Effector CD8-positive, alpha-beta T cell (primary cell): Measurements from ENCODE around the gene PCDH9.

Source experiments
- DNase-seq: peaks from one replicate; lab custom pipeline; 2025; lab: John Stamatoyannopoulos, UW
- total RNA-seq, 4 experiments: gene quantifications; one replicate each; lab custom pipeline; 2026; lab: John Stamatoyannopoulos, UW

Gene PCDH9, protein sequence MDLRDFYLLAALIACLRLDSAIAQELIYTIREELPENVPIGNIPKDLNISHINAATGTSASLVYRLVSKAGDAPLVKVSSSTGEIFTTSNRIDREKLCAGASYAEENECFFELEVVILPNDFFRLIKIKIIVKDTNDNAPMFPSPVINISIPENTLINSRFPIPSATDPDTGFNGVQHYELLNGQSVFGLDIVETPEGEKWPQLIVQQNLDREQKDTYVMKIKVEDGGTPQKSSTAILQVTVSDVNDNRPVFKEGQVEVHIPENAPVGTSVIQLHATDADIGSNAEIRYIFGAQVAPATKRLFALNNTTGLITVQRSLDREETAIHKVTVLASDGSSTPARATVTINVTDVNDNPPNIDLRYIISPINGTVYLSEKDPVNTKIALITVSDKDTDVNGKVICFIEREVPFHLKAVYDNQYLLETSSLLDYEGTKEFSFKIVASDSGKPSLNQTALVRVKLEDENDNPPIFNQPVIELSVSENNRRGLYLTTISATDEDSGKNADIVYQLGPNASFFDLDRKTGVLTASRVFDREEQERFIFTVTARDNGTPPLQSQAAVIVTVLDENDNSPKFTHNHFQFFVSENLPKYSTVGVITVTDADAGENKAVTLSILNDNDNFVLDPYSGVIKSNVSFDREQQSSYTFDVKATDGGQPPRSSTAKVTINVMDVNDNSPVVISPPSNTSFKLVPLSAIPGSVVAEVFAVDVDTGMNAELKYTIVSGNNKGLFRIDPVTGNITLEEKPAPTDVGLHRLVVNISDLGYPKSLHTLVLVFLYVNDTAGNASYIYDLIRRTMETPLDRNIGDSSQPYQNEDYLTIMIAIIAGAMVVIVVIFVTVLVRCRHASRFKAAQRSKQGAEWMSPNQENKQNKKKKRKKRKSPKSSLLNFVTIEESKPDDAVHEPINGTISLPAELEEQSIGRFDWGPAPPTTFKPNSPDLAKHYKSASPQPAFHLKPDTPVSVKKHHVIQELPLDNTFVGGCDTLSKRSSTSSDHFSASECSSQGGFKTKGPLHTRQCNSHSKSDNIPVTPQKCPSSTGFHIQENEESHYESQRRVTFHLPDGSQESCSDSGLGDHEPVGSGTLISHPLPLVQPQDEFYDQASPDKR (N-terminal part only)
- 0.10 to 3.1 (median 1.1) reads per million in 4 experiments for total RNA-seq

DNA sequence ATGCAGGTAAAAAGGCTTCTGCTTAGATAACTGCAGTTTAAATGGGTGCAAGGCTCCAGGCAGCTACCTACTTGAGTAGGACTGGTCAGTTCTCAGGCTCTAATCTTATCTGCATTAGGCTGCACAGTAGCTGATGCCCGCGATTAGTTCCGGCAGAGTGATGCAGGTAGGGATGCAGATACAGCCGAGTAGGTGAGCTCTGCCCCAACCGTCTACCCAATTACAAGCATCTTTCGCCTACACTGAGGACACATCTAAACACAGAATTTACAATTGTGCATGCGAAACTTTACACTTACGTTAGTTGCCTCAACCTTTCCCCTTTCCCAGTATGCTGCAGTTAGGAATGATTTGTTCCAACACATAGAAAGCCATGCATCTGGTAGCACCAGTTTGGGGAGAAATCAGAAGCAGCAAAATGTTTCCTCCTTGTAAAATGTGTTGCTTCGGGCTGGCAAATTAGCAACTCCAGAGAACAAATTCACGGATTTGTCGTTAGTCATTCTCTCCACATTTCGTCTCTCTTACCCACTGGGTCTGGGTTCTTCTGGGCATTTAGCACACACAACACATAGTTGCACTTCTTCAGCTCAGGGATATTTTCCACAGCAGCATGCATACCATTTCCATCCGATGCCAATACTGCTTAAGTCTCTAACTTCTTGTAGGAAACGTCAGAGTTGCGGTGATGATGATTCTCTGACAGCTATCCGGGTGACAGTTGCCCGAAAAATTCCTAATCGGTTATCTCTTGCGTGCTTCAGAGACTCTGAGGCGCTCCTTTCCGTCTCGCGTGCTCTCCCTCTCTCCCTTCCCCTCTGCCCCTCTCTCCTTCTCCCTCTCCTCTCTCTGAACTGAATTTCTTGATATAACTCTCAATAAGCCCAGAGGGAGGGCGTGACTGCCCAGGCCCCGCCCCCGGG lies at the start of gene PCDH9:
TSS of gene PCDH9 (minus strand) at position 856 of the 923 bp plus-strand sequence. CDS start 1,896 bp downstream, outside the sequence.
- no peak for DNase-seq

DNA sequence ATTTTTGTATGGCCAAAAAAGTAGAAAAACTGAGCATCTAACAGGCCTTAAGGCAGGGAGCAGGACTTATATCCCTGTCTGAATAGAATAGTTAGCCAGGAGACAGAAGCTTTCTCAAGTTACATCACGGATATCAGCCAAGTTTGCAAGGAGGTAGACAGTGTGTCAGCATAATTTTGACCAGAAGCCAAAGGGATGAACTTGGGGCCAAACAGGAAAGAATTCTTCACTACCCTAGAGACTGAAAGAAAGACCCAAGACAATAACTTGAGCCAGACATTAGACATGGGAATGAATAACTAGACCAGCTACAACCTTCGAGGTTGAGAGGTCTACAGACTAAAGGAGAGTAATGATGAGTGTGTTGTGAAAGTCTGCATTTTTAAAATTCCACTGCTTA lies 48.1 kb upstream of the PCDH9 start:
- DNase-seq = no peak

DNA sequence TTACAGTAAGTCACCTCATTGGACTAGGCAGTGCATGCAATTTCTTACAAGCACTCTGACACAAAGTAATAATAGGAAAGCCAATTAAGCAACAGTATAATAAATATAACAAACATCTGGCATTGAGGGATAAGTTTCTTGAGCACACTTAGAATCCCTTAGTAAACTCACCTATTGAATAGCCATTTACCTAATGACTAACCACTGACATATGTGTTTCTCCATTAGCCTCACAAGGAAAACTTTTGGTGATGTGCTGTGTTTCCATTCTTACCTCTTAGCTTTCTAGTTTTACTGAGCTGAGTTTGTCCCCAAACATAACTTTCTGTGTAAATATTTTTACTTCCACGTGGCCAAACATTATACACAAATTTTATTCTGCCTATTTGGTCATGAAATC lies 47.4 kb upstream of the PCDH9 start:
- no peak for DNase-seq

DNA sequence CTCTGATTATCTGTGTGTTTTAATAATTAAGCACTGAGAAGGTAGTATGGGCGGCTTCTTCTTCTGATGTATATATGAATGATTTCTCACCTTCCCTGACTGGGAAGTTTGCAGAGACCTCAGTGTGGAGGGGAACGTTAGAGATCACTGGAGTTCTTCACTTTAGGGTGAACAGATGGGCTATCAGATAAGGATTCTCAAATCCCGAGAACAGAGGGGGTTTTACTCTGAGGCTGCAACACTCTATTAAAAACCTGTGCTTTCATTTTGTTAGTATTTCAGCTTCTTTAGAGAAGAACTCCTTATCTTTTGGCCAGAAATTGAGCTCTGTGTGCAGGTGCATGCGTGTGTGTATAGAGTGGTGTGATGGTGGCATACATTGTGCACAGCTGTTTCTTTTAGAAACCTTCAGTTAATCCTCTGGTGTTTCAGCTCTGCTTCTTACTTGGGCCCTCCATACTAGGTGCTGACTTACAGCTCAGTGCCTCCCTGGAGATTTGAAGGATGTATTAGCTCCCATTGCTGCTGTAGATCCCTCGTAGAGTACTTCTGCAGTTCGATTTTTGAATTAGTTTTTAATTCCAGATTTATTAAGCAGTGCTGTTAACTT lies 45.3 kb upstream of the PCDH9 start:
- DNase-seq = no peak

DNA sequence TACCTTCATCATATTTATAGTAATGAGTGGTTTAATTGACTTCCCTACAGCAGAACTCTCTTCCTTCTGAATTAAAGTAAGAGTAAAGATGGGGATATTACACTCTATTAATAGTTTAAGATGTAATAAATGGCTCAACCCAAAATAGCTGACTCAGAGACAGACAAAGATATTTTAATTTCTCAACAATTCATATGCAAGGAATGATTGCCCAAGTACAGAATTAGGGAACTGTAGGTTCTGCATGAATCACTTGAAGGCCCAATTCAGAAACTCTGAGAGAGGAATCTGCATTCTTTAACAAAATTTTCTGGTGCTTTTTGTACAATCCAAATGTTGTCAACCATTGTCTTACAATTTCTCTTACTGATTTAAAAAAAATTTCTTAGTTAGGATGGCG lies 42.9 kb upstream of the PCDH9 start:
- no peak for DNase-seq

DNA sequence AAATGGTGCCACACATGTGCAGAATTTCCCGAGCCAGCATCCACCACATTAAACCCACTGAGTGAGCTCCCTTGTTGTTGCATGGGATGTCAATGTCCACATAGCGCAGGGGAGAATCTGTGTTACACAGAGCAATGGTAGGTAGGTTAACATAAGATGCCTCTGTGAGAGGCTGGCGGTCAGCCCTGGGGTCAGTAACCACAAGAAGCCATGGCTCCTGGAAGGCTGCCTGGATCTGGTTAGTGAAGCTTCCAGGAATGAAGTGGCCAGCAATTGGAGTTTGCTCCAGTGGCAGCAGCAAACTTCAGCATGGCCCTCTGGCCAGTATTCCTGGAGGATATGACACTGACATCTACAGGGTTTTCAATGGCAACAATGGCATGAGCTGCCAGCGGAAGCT lies 37.0 kb upstream of the PCDH9 start:
- DNase-seq = no peak

DNA sequence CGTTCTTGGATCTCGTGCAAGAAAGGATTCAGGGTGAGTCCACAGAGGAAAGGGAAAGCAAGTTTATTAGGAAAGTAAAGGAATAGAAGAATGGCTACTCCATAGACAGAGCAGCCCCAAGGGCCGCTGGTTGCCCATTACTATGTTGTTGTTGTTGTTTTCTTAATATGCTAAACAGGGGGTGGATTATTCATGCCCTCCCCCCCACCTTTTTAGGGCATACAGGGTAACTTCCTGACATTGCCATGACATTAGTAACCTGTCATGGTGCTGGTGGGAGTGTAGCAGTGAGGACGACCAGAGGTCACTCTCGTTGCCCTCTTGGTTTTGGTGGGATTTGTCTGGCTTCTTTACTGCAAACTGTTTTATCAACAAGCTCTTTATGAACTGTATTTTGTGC lies 29.1 kb upstream of the PCDH9 start:
- no peak for DNase-seq

DNA sequence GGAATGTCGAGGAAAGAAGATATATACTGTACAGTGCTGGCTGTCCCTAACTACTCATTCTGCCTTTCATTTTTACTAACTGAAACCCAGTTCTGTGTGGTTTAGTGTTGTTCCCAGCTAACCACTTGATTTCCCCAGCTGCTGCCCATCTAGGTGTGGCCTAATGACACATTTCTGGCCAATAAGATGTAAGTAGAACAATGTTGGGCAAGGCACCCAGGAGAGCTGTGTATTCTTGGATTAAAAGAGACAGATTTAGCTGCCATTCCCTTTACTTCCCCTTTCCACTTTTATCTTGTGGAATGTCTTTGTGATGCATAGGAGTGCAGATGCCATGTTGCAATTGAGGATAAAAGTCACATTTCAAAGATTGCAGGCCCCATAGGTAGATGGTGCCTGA lies 28.3 kb upstream of the PCDH9 start:
- no peak for DNase-seq

DNA sequence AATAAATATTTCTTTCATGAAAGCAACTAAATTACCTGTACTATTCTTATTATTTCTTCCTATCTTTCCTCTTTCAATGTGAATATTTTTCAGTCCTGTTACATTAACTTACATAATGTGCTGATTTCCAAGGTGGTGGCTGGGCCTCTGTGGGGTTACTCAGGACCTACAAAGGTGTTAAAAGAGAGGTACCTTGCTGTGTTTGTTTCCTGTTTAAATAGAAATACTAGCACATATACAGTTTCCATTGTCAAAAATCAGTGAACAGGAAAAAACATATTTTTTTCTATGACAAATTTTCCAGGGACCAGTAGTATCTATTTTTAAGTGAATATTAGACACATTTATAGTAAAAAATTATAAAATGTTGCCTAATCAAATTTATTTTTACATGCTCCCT lies 8.7 kb upstream of the PCDH9 start:
- no peak for DNase-seq

DNA sequence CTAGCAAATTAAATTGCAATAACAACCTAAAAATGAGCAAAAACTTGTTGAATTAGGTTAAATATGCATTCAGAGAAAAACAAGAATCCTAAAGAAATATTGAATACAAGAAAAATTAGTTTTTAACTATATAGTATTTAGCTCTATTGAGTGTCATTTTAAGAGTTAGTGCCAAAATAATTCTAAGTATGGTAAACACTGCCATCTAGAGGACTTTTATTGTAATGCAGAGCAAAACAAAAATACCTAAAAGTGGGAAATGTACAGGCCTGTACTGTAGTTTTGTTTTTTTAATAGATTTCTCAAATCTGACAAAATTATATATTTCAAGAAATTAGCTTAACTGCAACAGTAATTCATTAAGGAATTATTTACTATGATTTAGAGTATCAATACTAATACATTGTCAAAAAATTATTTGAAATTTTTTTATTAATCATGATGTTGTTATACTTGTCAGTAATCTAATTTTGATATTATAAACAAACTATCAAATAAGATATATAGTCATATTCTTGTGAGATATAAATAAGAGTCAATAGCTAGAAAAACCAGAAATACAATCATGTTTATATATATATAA lies 8.2 kb upstream of the PCDH9 start:
- DNase-seq = no peak

DNA sequence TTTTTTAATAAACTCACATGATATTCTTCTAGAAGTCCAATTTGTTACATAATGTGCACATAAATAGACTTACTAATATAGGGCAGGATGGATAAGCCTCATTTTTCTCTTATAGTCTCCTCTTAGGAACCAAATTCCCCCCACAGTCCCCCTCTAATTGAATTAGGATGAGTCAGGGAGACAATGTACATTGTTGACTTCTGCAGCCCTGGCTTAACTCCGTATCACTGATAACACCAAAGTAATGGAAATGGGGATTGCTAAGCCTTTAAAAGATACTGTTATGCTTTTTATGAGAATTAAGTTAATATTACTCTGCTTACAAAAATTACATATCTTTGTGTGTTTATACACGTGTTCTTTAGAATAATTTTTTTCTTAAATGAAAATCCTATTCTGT lies 5.1 kb upstream of the PCDH9 start:
- no peak for DNase-seq

DNA sequence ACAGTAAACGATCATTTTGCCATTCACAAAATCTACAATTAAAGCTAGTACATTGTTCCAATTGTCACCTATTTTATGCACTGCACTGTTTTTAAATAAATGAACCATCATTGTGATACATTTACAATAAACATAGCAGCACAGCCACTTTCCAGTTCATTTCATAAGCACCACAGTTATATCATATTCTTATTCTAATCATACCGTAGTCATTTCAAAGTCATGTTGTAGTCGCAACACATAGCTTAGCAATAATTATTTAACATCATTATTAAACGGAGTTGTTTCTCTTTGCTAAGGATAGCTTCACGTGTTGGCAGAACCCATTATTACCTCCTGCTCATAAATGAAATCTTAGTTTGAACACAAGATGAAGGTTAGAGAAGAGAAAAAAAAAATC lies 2.2 kb upstream of the PCDH9 start:
- no peak for DNase-seq

DNA sequence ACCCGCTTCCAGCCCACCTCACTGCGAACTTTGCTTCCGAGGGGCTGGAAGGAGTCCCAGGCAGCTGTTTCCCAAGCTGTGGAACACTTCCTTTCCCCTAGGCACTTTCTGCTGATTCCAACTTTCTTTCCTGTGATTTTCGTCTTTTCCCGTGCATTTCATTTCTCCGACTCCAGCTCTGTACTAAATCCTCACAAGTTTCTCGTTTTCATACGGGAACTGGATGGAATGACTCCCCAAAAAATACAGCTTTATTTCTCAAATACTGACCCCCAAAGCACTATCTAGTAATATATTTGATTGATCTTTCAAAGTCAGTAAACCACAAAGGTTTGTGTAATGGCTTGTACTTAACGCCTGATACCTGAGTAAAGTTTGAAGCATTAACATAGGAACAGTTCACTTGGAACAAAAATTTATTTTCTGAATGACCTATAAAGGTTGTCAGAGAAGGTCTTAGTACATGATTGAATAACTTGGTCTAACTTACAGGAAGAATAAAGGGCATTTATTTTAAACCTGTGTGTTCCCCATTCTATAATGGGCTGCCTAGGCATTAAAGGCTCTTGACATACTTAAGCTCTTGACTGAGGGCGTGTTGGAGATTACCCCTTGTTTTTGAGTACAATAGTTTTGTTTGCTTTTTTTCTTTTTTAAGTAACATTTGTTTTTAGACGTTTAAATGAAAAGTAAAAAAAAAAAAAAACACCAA lies 1.3 kb upstream of the PCDH9 start:
- DNase-seq = no peak

DNA sequence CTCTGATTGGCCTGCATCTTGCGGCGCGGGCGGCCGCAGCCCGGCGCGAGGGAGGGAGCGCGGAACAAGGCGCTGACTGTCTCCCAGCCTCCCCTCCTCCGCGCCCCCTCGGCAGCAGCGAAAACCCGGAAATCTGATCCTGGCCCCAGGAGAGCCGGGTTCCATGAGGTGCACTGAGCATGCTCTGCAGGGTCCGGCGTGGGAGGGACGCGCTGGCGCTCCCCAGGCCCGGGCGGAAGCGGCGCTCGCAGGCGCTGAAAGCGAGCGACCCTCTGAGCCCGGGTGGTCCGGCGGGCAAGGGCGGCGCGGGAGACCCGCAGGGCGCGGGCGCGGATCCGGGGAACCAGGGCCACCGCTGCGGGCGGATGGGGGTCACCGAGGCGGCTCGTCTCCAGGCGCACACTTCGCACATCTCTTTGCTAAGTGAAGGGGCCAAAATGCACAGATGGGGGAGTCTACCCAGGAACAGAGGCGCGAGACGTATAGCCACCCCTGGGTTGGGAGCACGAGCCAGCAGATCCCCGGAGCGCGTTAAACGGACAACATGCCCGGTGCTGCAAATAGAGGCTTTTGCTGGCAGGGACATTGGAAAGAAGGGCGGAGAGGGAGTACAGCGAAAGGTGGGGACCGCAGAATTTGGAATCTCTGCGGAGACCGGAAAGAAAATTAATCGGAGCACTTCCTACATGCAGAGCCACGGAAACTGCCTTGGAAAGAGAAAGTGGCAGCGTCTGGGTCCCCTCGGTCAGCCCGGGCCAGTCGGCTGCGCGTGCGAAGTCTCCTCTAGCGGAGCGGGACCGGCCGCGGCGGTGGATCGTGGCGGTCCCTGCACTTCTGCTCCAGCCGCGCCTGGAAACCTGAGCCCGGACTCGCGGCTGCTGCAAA lies 510 bp upstream of the PCDH9 start:
- peak; percentile 81 for DNase-seq

DNA sequence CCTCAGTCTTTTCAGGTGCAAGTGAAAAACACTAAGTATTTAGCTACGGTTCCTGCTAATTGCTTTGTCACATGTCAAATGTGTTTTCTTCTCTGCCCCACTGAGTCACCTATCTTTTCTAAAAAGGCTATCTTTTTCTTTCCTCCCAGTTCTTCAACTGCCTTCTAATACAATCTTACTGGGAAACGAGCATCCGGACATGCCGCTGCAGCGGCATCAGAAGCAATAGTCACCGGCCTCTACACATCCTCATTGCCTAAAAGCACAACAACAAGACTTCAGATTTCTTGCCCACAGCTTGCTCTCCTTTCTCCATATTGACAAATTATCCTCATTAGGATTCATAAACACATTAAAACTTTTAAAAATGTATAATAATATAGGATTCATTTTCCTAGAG lies 1.2 kb downstream of the PCDH9 start:
- DNase-seq = no peak

DNA sequence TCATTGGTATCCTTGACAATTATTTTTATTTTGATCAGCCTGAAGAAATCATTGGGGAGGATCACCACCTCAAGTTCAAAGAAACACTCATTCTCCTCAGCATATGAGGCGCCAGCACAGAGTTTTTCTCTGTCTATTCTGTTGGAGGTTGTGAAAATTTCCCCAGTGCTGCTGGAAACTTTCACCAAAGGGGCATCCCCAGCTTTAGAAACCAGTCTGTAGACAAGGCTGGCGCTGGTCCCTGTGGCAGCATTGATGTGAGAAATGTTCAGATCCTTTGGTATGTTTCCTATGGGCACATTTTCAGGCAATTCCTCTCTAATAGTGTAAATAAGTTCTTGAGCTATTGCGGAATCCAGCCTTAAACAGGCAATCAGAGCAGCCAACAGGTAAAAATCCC lies 2.1 kb downstream of the PCDH9 start:
- no peak for DNase-seq

DNA sequence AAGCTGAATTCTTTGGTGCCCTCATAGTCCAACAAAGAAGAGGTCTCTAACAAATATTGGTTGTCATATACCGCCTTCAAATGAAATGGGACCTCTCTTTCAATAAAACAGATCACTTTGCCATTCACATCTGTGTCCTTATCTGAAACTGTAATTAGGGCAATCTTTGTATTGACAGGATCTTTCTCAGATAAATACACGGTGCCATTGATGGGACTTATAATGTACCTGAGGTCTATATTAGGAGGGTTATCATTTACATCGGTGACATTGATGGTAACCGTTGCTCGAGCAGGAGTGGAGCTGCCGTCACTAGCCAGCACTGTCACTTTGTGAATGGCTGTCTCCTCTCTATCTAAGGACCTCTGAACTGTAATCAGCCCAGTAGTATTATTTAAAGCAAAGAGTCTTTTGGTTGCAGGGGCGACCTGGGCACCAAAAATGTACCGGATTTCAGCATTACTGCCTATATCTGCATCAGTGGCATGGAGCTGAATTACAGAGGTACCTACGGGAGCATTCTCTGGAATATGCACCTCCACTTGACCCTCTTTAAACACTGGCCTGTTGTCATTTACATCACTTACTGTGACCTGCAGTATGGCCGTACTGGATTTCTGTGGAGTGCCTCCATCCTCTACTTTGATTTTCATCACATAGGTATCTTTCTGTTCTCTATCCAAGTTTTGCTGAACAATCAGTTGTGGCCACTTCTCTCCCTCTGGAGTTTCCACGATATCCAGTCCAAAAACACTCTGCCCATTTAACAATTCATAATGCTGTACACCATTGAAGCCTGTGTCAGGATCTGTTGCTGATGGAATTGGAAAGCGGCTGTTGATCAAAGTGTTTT lies 2.8 kb downstream of the PCDH9 start:
- no peak for DNase-seq

DNA sequence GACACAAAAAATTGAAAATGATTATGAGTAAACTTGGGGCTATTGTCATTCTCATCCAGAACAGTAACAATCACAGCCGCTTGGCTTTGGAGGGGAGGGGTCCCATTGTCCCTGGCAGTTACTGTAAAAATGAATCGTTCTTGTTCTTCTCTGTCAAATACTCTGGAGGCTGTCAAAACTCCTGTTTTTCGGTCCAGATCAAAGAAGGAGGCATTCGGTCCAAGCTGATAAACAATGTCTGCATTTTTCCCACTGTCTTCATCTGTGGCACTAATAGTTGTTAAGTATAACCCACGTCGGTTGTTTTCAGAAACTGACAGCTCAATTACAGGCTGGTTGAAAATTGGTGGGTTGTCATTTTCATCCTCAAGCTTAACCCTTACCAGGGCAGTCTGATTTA lies 3.4 kb downstream of the PCDH9 start:
- DNase-seq = no peak
